ENCODE data around the gene PCDHB16.
"Not testable (repeated sequence)": the region's sequence is repeated elsewhere in the genome, so short reads cannot be mapped to it uniquely, and the experiment has no call there.

GRCh38 chr5:141137346-141137745 lies 44.8 kb upstream of the PCDHB16 start:
- not testable (repeated sequence) for TF ChIP-seq CTCF, POLR2A (IDR thresholded peaks at IDR 0.05)
